K562 (cell line): ENCODE results near the gene MRPS6. TPM values are rescaled to one million over a fixed set of nuclear protein-coding genes. Genes with fewer than 3 reads are reported as not detected.

ENCODE experiments used
- ATAC-seq: fragments of 200-7000 bp; cut with Tn5 transposase; 3 replicates; pipeline ENCODE4 v1.9.1; 2020; ENCODE audit warnings: moderate library complexity
- BruUV-seq: library from RNA; stranded (reverse); fragments of 400-500 nt; replicated peaks from 2 replicates; lab custom pipeline; 2021; lab: Mats Ljungman, UMichigan
- CTCF ChIA-PET: fragments of 300-600 bp; formaldehyde crosslinking; extraction: SDS; loops from one replicate; lab custom pipeline; 2021; ENCODE audit warnings: low intra/inter-chr PET ratio; lab: Yijun Ruan, JAX
- POLR2A ChIA-PET: fragments of 300-600, 350-650 bp; sonication (Branson Sonifier 250); formaldehyde crosslinking; extraction: SDS; loops from one replicate; lab custom pipeline; 2021; ENCODE audit warnings: antibody characterized with exemption, inconsistent platforms; lab: Yijun Ruan, JAX
- DNase-seq, 4 experiments: peaks; one replicate each; pipeline versions ENCODE4 v3.0.0 to v3.0.0-alpha.2; 2011 to 2018; ENCODE audit warnings: low spot score in 3 of 4, mixed read lengths in 3 of 4; ENCODE audit errors: extremely low read depth in 1 of 4
- FAIRE-seq: peaks from 2 replicates; lab custom pipeline; 2011; peaks lifted over from hg19 to GRCh38; lab: Jason Lieb, UNC
- H2AFZ ChIP-seq: 2 replicates; pipeline ENCODE4 v1.6.0; 2011; ENCODE audit warnings: low read depth, low read length, control low read depth, inconsistent platforms
- H3K27ac ChIP-seq: fragments of 200-600 bp; 3 replicates; pipeline ENCODE4 v1.8.0; 2011; ENCODE audit warnings: low read depth, mild to moderate bottlenecking, control low read depth, inconsistent platforms, low read length, moderate library complexity, mixed read lengths; ENCODE audit errors: extremely low read depth
- H3K27me3 ChIP-seq, 2 experiments: fragments of 300-600 bp in 1 of 2; 2 replicates in 1 of 2; 3 replicates in 1 of 2; pipeline versions ENCODE4 v1.6.0 to v1.8.0; 2011; ENCODE audit warnings: inconsistent platforms in 2 of 2, low read length in 2 of 2, mild to moderate bottlenecking in 1 of 2, mixed read lengths in 1 of 2, moderate library complexity in 1 of 2; ENCODE audit not compliant: control insufficient read depth in 2 of 2, insufficient read depth in 2 of 2
- H3K36me3 ChIP-seq: fragments of 300-600 bp; 3 replicates; pipeline ENCODE4 v1.8.0; 2011; ENCODE audit warnings: mild to moderate bottlenecking, low read length, inconsistent platforms; ENCODE audit not compliant: control insufficient read depth, insufficient read depth
- H3K4me1 ChIP-seq, 2 experiments: fragments of 200-600 bp in 1 of 2; replicated peaks in 1 of 2; 2 replicates in 1 of 2; 3 replicates in 1 of 2; pipeline versions ENCODE4 v1.5.1 to v1.8.0; 2011; ENCODE audit warnings: inconsistent platforms in 2 of 2, low read length in 2 of 2, mild to moderate bottlenecking in 1 of 2, mixed read lengths in 1 of 2, moderate library complexity in 1 of 2; ENCODE audit not compliant: control insufficient read depth in 2 of 2, insufficient read depth in 2 of 2
- H3K4me2 ChIP-seq: 2 replicates; pipeline ENCODE4 v1.6.1; 2011; ENCODE audit warnings: low read length, control low read depth, inconsistent platforms, mixed read lengths; ENCODE audit not compliant: insufficient read depth
- H3K4me3 ChIP-seq: fragments of 200-600 bp; sonication (generic), shearing (Covaris generic); 2 replicates; pipeline ENCODE4 v1.5.1; 2016; ENCODE audit warnings: control low read depth, inconsistent platforms
- H3K79me2 ChIP-seq: fragments of 200-600 bp; 3 replicates; pipeline ENCODE4 v1.8.0; 2011; ENCODE audit warnings: low read length, inconsistent platforms; ENCODE audit not compliant: control insufficient read depth, insufficient read depth
- H3K9ac ChIP-seq, 2 experiments: 2 replicates each; pipeline versions ENCODE4 v1.6.0 to v1.6.1; 2011; ENCODE audit warnings: low read depth in 2 of 2, low read length in 2 of 2, control low read depth in 1 of 2, inconsistent platforms in 1 of 2, mild to moderate bottlenecking in 1 of 2, mixed read lengths in 1 of 2; ENCODE audit not compliant: insufficient read depth in 1 of 2
- H3K9me1 ChIP-seq: one replicate; pipeline ENCODE4 v1.6.0; 2011; ENCODE audit warnings: inconsistent platforms, mild to moderate bottlenecking, low read length, moderate library complexity; ENCODE audit not compliant: control insufficient read depth, insufficient read depth
- H3K9me3 ChIP-seq: replicated peaks from 2 replicates; pipeline ENCODE4 v1.5.1; 2011; ENCODE audit warnings: low read depth, low read length, inconsistent platforms; ENCODE audit not compliant: control insufficient read depth, insufficient read depth
- H4K20me1 ChIP-seq: replicated peaks from 2 replicates; pipeline ENCODE4 v1.6.1; 2011; ENCODE audit warnings: low read length, inconsistent platforms, mixed read lengths; ENCODE audit not compliant: control insufficient read depth, insufficient read depth
- BCL6 ChIP-seq: fragments of 250-450 bp; sonication (Bioruptor Pico); IDR thresholded peaks from 2 replicates; pipeline ENCODE4 v1.4.0; 2020
- BRCA1 ChIP-seq, 2 experiments: fragments of 450-650 bp in 1 of 2; sonication (generic) in 1 of 2; formaldehyde crosslinking in 1 of 2; IDR thresholded peaks; 2 replicates each; pipeline versions ENCODE4 v1.5.0 to v1.6.1; 2017 to 2020; ENCODE audit warnings: mild to moderate bottlenecking in 1 of 2, missing genetic modification reagents in 1 of 2
- FOS ChIP-seq: IDR thresholded peaks from 3 replicates; pipeline ENCODE4 v1.6.1; 2011; ENCODE audit not compliant: insufficient read length; ENCODE audit errors: extremely low read depth
- HEY1 ChIP-seq: fragments of 250-450 bp; sonication (Bioruptor Pico); IDR thresholded peaks from 2 replicates; pipeline ENCODE4 v1.5.0; 2020; ENCODE audit warnings: mild to moderate bottlenecking, moderate library complexity, borderline replicate concordance
- HSF4 ChIP-seq: fragments of 250-450 bp; sonication (Bioruptor Pico); IDR thresholded peaks from 2 replicates; pipeline ENCODE4 v2.1.2; 2022; ENCODE audit warnings: mild to moderate bottlenecking, moderate library complexity, borderline replicate concordance
- MAZ ChIP-seq, 2 experiments: fragments of 450-650 bp in 1 of 2; sonication (generic) in 1 of 2; formaldehyde crosslinking; IDR thresholded peaks in 1 of 2; conservative IDR thresholded peaks in 1 of 2; 2 replicates each; pipeline versions ENCODE4 v1.4.0 to v1.5.0; 2020; ENCODE audit warnings: mild to moderate bottlenecking in 1 of 2, missing genetic modification reagents in 1 of 2
- NCOA4 ChIP-seq: fragments of 450-650 bp; IDR thresholded peaks from 2 replicates; pipeline ENCODE4 v1.6.1; 2018; ENCODE audit warnings: mild to moderate bottlenecking; ENCODE audit not compliant: partially characterized antibody
- SMARCA4 ChIP-seq: fragments of 450-650 bp; IDR thresholded peaks from 2 replicates; pipeline ENCODE4 v1.6.1; 2016
- SREBF2 ChIP-seq: sonication (generic); formaldehyde crosslinking; IDR thresholded peaks from 2 replicates; pipeline ENCODE4 v1.4.0; 2020; ENCODE audit warnings: mild to moderate bottlenecking, missing genetic modification reagents
- ZNF274 ChIP-seq: IDR thresholded peaks from 2 replicates; pipeline ENCODE4 v1.6.1; 2011; ENCODE audit warnings: low read depth, mild to moderate bottlenecking, low read length, moderate library complexity, borderline replicate concordance
- ZNF778 ChIP-seq: fragments of 450-650 bp; formaldehyde crosslinking; IDR thresholded peaks from 2 replicates; pipeline ENCODE4 v1.4.0; 2020; ENCODE audit warnings: mild to moderate bottlenecking, moderate library complexity
- WGBS: fragments of 100-300 bp; shearing (Covaris generic); methylation state at CpG from one replicate; pipeline ENCODE4 v1.1.6; 2016; ENCODE audit warnings: low coverage, mixed read lengths; ENCODE audit not compliant: insufficient coverage; ENCODE audit errors: missing lambda C conversion rate; 5-methylcytosine and 5-hydroxymethylcytosine counted together
- in situ Hi-C: fragments of 300-500 bp; cut with MboI; formaldehyde crosslinking; loops from 4 replicates; pipeline ENCODE4 v1.15.0; 2018; ENCODE audit warnings: inconsistent platforms, mixed read lengths
- intact Hi-C: fragments of 100-400 bp; cut with micrococcal nuclease; formaldehyde crosslinking; loops from 2 replicates; pipeline ENCODE4 v1.14.2; 2022
- polyA plus RNA-seq, 8 experiments: library from polyadenylated mRNA; depleted of rRNA in 4 of 8; stranded (reverse) in 5 of 8; unstranded in 3 of 8; fragments of >200 nt; fragmentation: Nextera tagmentation in 2 of 8; fragmentation: Illumina TruSeq in 1 of 8; extraction: Ambion mirVana in 2 of 8; extraction: Trizol in 1 of 8; gene quantifications; 2 replicates each; pipeline versions ENCODE4 v1.2.1 to v1.2.3, GENCODE V29; 2011 to 2014; ENCODE audit warnings: inconsistent platforms in 1 of 8, missing spikeins in 1 of 8
- total RNA-seq, 7 experiments: library from RNA; depleted of rRNA in 6 of 7; stranded (reverse); fragments of >200 nt in 6 of 7; fragmentation: Illumina TruSeq in 2 of 7; extraction: Trizol in 2 of 7; gene quantifications; 2 replicates each; pipeline versions ENCODE4 v1.2.1 to v1.2.3, GENCODE V29; 2011 to 2021; ENCODE audit warnings: low replicate concordance in 1 of 7
- TF ChIP-seq, protein P1 (sequence below): IDR thresholded peaks from 2 replicates; pipeline ENCODE4 v1.6.1; 2016; ENCODE audit warnings: missing genetic modification characterization, missing compliant biosample characterization
- TF ChIP-seq, protein P2 (sequence below): fragments of 250-450 bp; sonication (Bioruptor Pico); IDR thresholded peaks from 2 replicates; pipeline ENCODE4 v1.5.0; 2020; ENCODE audit warnings: mild to moderate bottlenecking

MRPS6 gene
- total and polyA plus RNA-seq, 9 of the 15 experiments (the other 6 are each of a cell fraction or from before 2014, with no cell fraction given) = 26.1 to 72.0 (median 39.3) TPM

DNA sequence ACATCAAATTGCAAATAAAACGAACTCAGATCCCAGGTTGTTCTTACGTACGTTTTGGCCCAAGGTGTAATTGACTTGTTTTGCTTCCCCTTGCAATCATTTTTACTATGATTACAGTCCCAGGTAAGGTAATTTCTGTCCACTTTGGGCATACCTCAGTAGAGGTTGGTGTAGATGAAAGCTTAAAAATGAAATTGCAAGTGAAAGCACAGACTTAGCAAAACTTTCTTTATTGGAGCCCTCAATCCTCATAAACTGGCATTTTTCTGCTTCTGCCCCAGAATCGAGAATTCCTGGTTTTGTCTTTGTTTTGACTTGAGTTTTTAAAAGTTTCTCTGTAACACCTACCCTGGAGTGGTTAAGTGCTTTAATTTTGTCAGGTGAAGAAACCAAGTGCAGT, 9.4 kb downstream of the MRPS6 start:
- peaks cover 8 to 34% of the 10 kb centered on the region in 2 experiments; a peak in 4 of 5 replicates for H3K4me1 ChIP-seq
- TF ChIP-seq NCOA4 (no peak), SMARCA4 (0 out of 2 replicates have a peak, but pooled peaks have one; percentile 17)
- TF ChIP-seq, all 486 proteins: peak for 1
- Histone ChIP-seq H3K9ac (no peak overlapping the region), H3K27ac (no peak overlapping the region), H3K9me3 (no peaks in the 10 kb centered on the region), H3K36me3 (peaks cover 59% of the 10 kb centered on the region), H4K20me1 (peaks cover 6% of the 10 kb centered on the region; the same call in 1 of the 2 replicates), H2AFZ (no peak overlapping the region), H3K9me1 (no peaks in the 10 kb centered on the region), H3K27me3 (no peaks in the 10 kb centered on the region), H3K4me2 (no peak overlapping the region), H3K4me3 (no peak overlapping the region), H3K79me2 (peaks cover 95% of the 10 kb centered on the region)
- no peak for FAIRE-seq
- in situ Hi-C loops = no loop called here
- ChIA-PET CTCF (no interaction called here), POLR2A (interaction anchor here (1.4 to 2.8 kb wide), 3 partner anchors 8 to 13 kb away, joined by 4 to 12 read pairs (median 4); no protein-coding TSS in a partner anchor)
- 44% methylated on average over 4 of the region's 4 CpGs for WGBS
- DNase-seq = no peak
- intact Hi-C loops = no loop called here
- BruUV-seq = no TSS peak
- ATAC-seq = no peak

DNA sequence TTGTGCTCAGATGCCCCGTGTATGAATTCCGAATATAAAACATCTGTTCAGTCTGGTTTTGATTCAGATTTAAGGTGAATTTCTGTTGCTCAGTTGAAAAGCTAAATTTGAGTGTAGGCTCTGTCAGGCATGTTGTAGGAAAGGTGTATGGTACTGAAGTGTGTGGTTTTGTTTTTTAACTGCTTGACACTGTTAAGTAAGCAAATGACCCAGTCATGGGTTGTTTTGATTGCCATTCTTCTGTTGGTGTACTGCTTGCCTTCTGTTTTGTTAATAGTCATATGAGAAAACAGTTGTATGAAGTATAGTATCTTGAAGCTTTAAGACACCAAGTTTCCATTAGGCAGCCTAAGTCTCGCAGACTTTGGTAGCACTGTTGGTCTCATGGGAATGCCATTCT, 10.0 kb downstream of the MRPS6 start:
- no peak overlapping the region for H2AFZ ChIP-seq
- no peak overlapping the region for H3K27ac ChIP-seq
- in situ Hi-C loops (no loop called here), intact Hi-C loops (no loop called here)
- peaks cover 6% of the 10 kb centered on the region; the same call in 1 of the 2 replicates for H4K20me1 ChIP-seq
- H3K9ac ChIP-seq = no peak overlapping the region
- WGBS = 83% methylated on average over 3 of the region's 3 CpGs
- DNase-seq (no peak), ATAC-seq (no peak), FAIRE-seq (no peak)
- H3K4me3 ChIP-seq = no peak overlapping the region
- no peak overlapping the region for H3K4me2 ChIP-seq
- H3K9me3 ChIP-seq = no peaks in the 10 kb centered on the region
- CTCF ChIA-PET = no interaction called here
- H3K9me1 ChIP-seq = no peaks in the 10 kb centered on the region
- peaks cover 8 to 34% of the 10 kb centered on the region in 2 experiments; a peak in 4 of 5 replicates for H3K4me1 ChIP-seq
- H3K27me3 ChIP-seq = no peaks in the 10 kb centered on the region
- POLR2A ChIA-PET = interaction anchor here (0.8 to 2.8 kb wide), 3 partner anchors 9 to 19 kb away, joined by 3 to 12 read pairs (median 4); no protein-coding TSS in a partner anchor
- peaks cover 95% of the 10 kb centered on the region for H3K79me2 ChIP-seq
- peaks cover 54% of the 10 kb centered on the region for H3K36me3 ChIP-seq
- BruUV-seq = no TSS peak
- TF ChIP-seq MAZ (CRISPR knock-in tag; conservative IDR thresholded peaks at IDR 0.05 in 1 of 2, IDR thresholded peaks at IDR 0.05 in 1 of 2) (no peak), ZNF778 (CRISPR knock-in tag) (no peak), HSF4 (CRISPR knock-in tag) (no peak), FOS (no peak), SREBF2 (CRISPR knock-in tag) (no peak), BCL6 (CRISPR knock-in tag) (no peak), HEY1 (CRISPR knock-in tag) (no peak), ZNF274 (no peak), BRCA1 (IDR thresholded peaks at IDR 0.05) (no peak), BRCA1 (CRISPR knock-in tag; IDR thresholded peaks at IDR 0.05) (no peak)
- TF ChIP-seq, protein P1, sequence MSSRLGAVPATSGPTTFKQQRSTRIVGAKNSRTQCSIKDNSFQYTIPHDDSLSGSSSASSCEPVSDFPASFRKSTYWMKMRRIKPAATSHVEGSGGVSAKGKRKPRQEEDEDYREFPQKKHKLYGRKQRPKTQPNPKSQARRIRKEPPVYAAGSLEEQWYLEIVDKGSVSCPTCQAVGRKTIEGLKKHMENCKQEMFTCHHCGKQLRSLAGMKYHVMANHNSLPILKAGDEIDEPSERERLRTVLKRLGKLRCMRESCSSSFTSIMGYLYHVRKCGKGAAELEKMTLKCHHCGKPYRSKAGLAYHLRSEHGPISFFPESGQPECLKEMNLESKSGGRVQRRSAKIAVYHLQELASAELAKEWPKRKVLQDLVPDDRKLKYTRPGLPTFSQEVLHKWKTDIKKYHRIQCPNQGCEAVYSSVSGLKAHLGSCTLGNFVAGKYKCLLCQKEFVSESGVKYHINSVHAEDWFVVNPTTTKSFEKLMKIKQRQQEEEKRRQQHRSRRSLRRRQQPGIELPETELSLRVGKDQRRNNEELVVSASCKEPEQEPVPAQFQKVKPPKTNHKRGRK (tag) = no peak
- TF ChIP-seq, protein P2, sequence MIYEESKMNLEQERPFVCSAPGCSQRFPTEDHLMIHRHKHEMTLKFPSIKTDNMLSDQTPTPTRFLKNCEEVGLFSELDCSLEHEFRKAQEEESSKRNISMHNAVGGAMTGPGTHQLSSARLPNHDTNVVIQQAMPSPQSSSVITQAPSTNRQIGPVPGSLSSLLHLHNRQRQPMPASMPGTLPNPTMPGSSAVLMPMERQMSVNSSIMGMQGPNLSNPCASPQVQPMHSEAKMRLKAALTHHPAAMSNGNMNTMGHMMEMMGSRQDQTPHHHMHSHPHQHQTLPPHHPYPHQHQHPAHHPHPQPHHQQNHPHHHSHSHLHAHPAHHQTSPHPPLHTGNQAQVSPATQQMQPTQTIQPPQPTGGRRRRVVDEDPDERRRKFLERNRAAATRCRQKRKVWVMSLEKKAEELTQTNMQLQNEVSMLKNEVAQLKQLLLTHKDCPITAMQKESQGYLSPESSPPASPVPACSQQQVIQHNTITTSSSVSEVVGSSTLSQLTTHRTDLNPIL = no peak
